GM12875 (cell line): Measurements from ENCODE around the gene CNDP2.

Source experiments
- H3K4me3 ChIP-seq: one replicate; pipeline ENCODE4 v1.5.1; 2011; ENCODE audit warnings: low read depth, low read length, control low read depth
- CTCF ChIP-seq: IDR thresholded peaks from 2 replicates; pipeline ENCODE4 v1.5.1; 2011; ENCODE audit warnings: low read depth, mild to moderate bottlenecking, control low read depth, inconsistent platforms, low read length, moderate library complexity, borderline replicate concordance; ENCODE audit not compliant: insufficient read depth

The CNDP2 gene

GRCh38 chr18:74453642-74454198 is 42.4 kb upstream of the CNDP2 start:
- TF ChIP-seq CTCF: no peak
- H3K4me3 ChIP-seq: no peak overlapping the region

GRCh38 chr18:74454279-74454751 is 41.8 kb upstream of the CNDP2 start:
- H3K4me3 ChIP-seq: no peak overlapping the region
- TF ChIP-seq CTCF: no peak

- TF ChIP-seq CTCF: no peak
Measured at GRCh38 chr18:74455386-74455785, 40.8 kb upstream of the CNDP2 start.

GRCh38 chr18:74456017-74456348 is 40.2 kb upstream of the CNDP2 start:
- TF ChIP-seq CTCF: no peak
- no peak overlapping the region for H3K4me3 ChIP-seq

More at GRCh38 chr18:74455386-74455785, 40.8 kb upstream of the CNDP2 start:
- no peak overlapping the region for H3K4me3 ChIP-seq

- no peak overlapping the region for H3K4me3 ChIP-seq
- TF ChIP-seq CTCF: no peak
Measured at GRCh38 chr18:74456349-74457042, 39.7 kb upstream of the CNDP2 start.

GRCh38 chr18:74457043-74457724 is 39.0 kb upstream of the CNDP2 start, which contains the start of gene DIPK1C:
DIPK1C (minus strand) TSS chr18:74457308; CDS start chr18:74457259, 49 bp downstream.
- TF ChIP-seq CTCF: no peak
- no peak within 1 kb of the TSS for H3K4me3 ChIP-seq
